ENCODE results near the gene BCL2L12.

BCL2L12 gene

DNA sequence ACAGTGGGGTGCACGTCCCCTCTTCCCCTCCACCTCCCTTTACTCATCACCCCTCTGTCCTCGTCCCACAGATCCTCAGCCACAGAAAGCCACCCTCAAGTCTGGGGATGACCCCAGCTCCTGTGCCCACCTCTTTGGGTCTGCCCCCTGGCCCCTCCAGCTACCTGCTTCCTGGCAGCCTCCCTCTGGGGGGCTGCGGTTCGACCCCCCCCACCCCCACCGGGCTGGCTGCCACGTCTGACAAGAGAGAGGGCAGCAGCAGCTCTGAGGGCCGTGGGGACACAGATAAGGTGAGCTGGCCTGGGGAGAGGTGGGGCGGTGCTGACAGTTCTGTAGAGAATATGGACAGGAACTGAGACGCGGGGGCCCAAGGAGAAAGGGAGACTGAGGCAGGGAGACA, 11.2 kb upstream of the BCL2L12 start:
- ChIA-PET POLR2A (interaction anchor here (0.6 to 3.7 kb wide), 6 partner anchors 10 to 45 kb away, joined by 3 to 23 read pairs (median 10); partner anchors contain the start of genes BCL2L12, IRF3, RRAS and SCAF1), CTCF (interaction anchor here (1.1 to 1.3 kb wide), 2 partner anchors 12 to 18 kb away, joined by 3 to 4 read pairs; no protein-coding TSS in a partner anchor)
- H3K4me3 ChIP-seq (ENCODE audit: low read depth, low read length): no peak overlapping the region
- no peaks in the 10 kb centered on the region for H3K9me3 ChIP-seq (ENCODE audit: control insufficient read depth, insufficient read depth, low read depth, low read length)
- no peak overlapping the region for H3K27ac ChIP-seq (ENCODE audit: extremely low read depth, low read depth, low read length)
- peaks cover 51 to 94% of the 10 kb centered on the region in 2 experiments for H3K36me3 ChIP-seq (ENCODE audit: control insufficient read depth in 2 of 2, insufficient read depth in 1 of 2, low read length in 2 of 2)
- no peaks in the 10 kb centered on the region for H3K4me1 ChIP-seq (ENCODE audit: control insufficient read depth, insufficient read depth, low read length)
- TF ChIP-seq ZNF350 (tag by site-specific recombination; IDR thresholded peaks at IDR 0.05): no peak
- TF ChIP-seq ZNF658 (tag by site-specific recombination; IDR thresholded peaks at IDR 0.05): no peak
- TF ChIP-seq, protein P1, sequence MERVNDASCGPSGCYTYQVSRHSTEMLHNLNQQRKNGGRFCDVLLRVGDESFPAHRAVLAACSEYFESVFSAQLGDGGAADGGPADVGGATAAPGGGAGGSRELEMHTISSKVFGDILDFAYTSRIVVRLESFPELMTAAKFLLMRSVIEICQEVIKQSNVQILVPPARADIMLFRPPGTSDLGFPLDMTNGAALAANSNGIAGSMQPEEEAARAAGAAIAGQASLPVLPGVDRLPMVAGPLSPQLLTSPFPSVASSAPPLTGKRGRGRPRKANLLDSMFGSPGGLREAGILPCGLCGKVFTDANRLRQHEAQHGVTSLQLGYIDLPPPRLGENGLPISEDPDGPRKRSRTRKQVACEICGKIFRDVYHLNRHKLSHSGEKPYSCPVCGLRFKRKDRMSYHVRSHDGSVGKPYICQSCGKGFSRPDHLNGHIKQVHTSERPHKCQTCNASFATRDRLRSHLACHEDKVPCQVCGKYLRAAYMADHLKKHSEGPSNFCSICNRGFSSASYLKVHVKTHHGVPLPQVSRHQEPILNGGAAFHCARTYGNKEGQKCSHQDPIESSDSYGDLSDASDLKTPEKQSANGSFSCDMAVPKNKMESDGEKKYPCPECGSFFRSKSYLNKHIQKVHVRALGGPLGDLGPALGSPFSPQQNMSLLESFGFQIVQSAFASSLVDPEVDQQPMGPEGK (tag by site-specific recombination; IDR thresholded peaks at IDR 0.05): 0 out of 2 replicates have a peak, but pooled peaks have one; percentile 21
- no peak for TF ChIP-seq ZNF138 (tag by site-specific recombination; IDR thresholded peaks at IDR 0.05; ENCODE audit: borderline replicate concordance)
- TF ChIP-seq ZNF776 (tag by site-specific recombination; IDR thresholded peaks at IDR 0.05; ENCODE audit: borderline replicate concordance): no peak

DNA sequence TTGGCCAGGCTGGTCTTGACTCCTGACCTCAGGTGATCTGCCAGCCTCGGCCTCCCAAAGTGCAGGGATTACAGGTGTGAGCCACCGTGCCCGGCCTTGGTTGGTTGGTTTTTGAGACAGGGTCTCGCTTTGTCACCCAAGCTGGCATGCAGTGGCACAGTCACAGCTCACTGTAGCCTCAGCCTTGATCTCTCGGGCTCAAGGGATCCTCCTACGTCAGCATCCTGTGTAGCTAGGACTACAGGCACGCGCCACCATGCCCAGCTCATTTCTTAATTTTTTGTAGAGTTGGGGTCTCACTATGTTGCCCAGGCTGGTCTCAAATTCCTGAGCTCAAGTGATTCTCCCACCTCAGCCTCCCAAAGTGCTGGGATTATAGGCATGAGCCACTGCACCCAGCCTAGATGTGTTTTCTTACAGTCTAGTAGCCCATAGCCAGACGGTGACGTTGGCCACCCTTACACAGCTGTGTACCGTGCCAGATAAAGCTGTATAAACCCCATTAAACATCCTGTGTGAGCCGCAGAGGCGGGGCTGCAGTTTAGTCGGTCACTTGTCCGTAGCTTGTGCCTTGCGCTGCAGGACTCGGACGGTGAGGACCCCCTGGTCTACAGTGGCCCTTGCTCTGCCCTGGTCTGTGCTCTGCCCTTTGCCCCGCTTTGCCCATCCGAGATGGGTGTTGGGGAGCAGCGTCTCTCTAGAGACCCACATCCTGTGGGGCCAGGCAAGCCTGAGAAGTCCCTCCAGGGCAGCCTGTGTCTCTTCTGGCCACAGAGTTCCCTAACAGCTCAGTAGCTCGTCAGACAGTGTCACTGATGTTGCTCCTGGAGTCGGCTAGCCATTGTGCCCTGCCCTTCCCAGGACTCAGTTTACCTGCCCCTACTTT, 9.9 kb upstream of the BCL2L12 start:
- POLR2A ChIA-PET: interaction anchor here (0.6 to 3.7 kb wide), 7 partner anchors 9 to 542 kb away, joined by 3 to 23 read pairs (median 10); partner anchors contain the start of genes BCL2L12, IRF3, PRR12 and RRAS
- H3K4me3 ChIP-seq (ENCODE audit: low read depth, low read length): no peak overlapping the region
- no peak overlapping the region for H3K27ac ChIP-seq (ENCODE audit: extremely low read depth, low read depth, low read length)
- CTCF ChIA-PET: interaction anchor here (0.6 to 1.3 kb wide), 3 partner anchors 9 to 149 kb away, joined by 3 to 4 read pairs (median 3); no protein-coding TSS in a partner anchor
- no peaks in the 10 kb centered on the region for H3K9me3 ChIP-seq (ENCODE audit: control insufficient read depth, insufficient read depth, low read depth, low read length)
- H3K36me3 ChIP-seq (ENCODE audit: control insufficient read depth in 2 of 2, insufficient read depth in 1 of 2, low read length in 2 of 2): peaks cover 43 to 95% of the 10 kb centered on the region in 2 experiments
- TF ChIP-seq, protein P2, sequence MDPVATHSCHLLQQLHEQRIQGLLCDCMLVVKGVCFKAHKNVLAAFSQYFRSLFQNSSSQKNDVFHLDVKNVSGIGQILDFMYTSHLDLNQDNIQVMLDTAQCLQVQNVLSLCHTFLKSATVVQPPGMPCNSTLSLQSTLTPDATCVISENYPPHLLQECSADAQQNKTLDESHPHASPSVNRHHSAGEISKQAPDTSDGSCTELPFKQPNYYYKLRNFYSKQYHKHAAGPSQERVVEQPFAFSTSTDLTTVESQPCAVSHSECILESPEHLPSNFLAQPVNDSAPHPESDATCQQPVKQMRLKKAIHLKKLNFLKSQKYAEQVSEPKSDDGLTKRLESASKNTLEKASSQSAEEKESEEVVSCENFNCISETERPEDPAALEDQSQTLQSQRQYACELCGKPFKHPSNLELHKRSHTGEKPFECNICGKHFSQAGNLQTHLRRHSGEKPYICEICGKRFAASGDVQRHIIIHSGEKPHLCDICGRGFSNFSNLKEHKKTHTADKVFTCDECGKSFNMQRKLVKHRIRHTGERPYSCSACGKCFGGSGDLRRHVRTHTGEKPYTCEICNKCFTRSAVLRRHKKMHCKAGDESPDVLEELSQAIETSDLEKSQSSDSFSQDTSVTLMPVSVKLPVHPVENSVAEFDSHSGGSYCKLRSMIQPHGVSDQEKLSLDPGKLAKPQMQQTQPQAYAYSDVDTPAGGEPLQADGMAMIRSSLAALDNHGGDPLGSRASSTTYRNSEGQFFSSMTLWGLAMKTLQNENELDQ (tag by site-specific recombination; IDR thresholded peaks at IDR 0.05; ENCODE audit: low read depth): no peak
- TF ChIP-seq ZNF670 (tag by site-specific recombination; IDR thresholded peaks at IDR 0.05; ENCODE audit: low read depth): no peak
- TF ChIP-seq ZNF777 (tag by site-specific recombination; IDR thresholded peaks at IDR 0.05; ENCODE audit: borderline replicate concordance): no peak
- TF ChIP-seq ZNF121 (tag by site-specific recombination; IDR thresholded peaks at IDR 0.05): peak; percentile 94
- H3K4me1 ChIP-seq (ENCODE audit: control insufficient read depth, insufficient read depth, low read length): no peaks in the 10 kb centered on the region

DNA sequence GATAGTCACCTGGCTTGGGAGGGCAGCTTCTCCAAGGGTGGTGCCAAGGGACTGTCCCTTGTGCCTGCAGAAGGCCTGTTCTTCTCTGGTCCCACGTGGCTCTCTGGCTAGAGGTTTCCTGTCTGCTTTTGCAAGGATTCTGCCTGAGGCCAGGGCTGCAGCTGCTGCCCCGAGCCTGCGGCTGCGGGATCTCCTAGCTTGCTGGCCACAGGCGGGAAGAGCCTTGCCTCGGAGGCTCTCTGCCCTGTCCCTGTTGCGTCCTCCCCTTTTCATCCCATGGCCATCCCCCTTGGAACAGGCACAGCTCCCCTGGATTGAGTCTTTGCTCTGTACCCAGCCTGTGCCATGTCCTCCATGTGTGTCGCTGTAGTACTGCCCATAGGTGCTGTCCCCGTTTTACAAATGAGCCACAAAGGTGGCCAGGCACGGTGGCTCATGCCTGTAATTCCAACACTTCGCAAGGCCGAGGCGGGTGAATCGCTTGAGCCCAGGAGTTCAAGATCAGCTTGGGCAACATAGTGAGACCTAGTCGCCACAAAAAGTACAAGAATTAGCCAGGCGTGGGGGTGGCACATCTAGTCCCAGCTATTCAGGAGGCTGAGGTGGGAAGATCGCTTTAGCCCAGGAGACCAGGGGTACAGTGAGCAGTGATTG, 9.2 kb upstream of the BCL2L12 start:
- TF ChIP-seq ZNF768 (tag by site-specific recombination; IDR thresholded peaks at IDR 0.05): no peak
- TF ChIP-seq, protein P3, sequence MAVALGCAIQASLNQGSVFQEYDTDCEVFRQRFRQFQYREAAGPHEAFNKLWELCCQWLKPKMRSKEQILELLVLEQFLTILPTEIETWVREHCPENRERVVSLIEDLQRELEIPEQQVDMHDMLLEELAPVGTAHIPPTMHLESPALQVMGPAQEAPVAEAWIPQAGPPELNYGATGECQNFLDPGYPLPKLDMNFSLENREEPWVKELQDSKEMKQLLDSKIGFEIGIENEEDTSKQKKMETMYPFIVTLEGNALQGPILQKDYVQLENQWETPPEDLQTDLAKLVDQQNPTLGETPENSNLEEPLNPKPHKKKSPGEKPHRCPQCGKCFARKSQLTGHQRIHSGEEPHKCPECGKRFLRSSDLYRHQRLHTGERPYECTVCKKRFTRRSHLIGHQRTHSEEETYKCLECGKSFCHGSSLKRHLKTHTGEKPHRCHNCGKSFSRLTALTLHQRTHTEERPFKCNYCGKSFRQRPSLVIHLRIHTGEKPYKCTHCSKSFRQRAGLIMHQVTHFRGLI (tag by site-specific recombination; IDR thresholded peaks at IDR 0.05): no peak
- no peak for TF ChIP-seq GLI4 (tag by site-specific recombination; IDR thresholded peaks at IDR 0.05)
- Histone ChIP-seq H3K4me3 (ENCODE audit: low read depth, low read length) (no peak overlapping the region), H3K4me1 (ENCODE audit: control insufficient read depth, insufficient read depth, low read length) (no peaks in the 10 kb centered on the region), H3K36me3 (ENCODE audit: control insufficient read depth in 2 of 2, insufficient read depth in 1 of 2, low read length in 2 of 2) (peaks cover 43 to 96% of the 10 kb centered on the region in 2 experiments), H3K9me3 (ENCODE audit: control insufficient read depth, insufficient read depth, low read depth, low read length) (no peaks in the 10 kb centered on the region), H3K27ac (ENCODE audit: extremely low read depth, low read depth, low read length) (no peak overlapping the region)
- POLR2A ChIA-PET: interaction anchor here (1.2 to 3.7 kb wide), 8 partner anchors 8 to 65 kb away, joined by 4 to 23 read pairs (median 10); partner anchors contain the start of genes BCL2L12, IRF3, PRR12 and RRAS
- CTCF ChIA-PET: interaction anchor here (1.2 to 1.3 kb wide), 2 partner anchors 16 to 150 kb away, joined by 3 to 4 read pairs; no protein-coding TSS in a partner anchor
